Thyroid gland (tissue), 4 donors: ENCODE results near the gene HBG1.

ENCODE experiments used
- CTCF ChIP-seq, 6 experiments: fragments of 200-600 bp in 3 of 6; fragments of 450-650 bp in 3 of 6; sonication (generic) in 3 of 6; IDR thresholded peaks; one replicate each; pipeline ENCODE4 v1.5.1; 2016 to 2019; ENCODE audit warnings: antibody characterized with exemption in 6 of 6, mild to moderate bottlenecking in 2 of 6, inconsistent platforms in 1 of 6, moderate library complexity in 1 of 6
- POLR2A ChIP-seq, 2 donors: fragments of 450-650 bp; IDR thresholded peaks; one replicate each; pipeline ENCODE4 v1.6.1; 2017; ENCODE audit warnings: antibody characterized with exemption in 2 of 2, mild to moderate bottlenecking in 2 of 2, moderate library complexity in 1 of 2

GRCh38 chr11:5286351-5286750 is 36.7 kb upstream of the HBG1 start:
- TF ChIP-seq POLR2A (IDR thresholded peaks at IDR 0.05) (no peak), CTCF (IDR thresholded peaks at IDR 0.05) (no peak)
